GM18873 (cell line): ENCODE results near the gene GALNTL6.
"Not testable (repeated sequence)": the region's sequence is repeated elsewhere in the genome, so short reads cannot be mapped to it uniquely, and the experiment has no call there.

Experiments
- ATAC-seq: cut with Tn5 transposase; IDR thresholded peaks from one replicate; pipeline ENCODE4 v1.9.1; 2021; ENCODE audit warnings: mild to moderate bottlenecking, moderate library complexity, moderate number of reproducible peaks; ENCODE audit not compliant: unreplicated experiment, low FRiP score

GALNTL6 gene

DNA sequence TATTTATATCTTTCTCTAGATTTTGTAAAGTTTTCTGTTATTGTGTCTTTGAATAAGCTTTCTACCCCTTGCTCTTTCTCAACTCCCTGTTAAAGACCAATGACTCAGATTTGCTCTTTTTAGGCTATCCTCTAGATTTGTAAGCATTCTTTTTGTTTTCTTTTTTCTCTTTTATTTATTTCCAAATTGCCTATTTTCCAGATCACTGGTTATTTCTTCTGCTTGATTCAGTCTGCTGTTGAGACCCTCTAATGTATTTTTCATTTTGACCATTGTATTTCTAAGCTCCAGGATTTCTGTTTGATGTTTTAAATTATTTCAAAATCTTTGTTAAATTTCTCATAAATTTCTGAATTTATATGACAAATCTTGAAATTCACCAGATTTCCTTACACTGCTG is 892.8 kb downstream of the GALNTL6 start:
- no peak for ATAC-seq

DNA sequence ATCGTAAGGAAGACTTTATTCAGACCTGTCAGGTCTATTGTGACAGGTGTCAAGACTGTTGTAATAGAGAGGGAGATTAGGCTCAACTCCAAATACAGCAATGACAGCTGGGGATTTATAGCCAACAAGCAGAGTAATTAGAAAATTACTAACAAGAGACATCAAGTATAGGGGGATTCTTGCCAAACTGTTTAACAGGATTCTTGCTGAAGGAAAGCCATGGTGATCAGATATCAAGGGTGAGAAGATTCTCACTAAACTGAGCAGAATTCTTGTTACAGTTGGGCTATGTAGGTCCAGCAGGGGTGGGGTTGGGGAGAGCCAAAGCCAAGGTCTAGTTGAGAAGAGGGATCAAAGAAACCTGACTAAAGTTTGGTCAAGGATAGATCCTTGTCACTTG is 894.4 kb downstream of the GALNTL6 start:
- ATAC-seq = no peak

DNA sequence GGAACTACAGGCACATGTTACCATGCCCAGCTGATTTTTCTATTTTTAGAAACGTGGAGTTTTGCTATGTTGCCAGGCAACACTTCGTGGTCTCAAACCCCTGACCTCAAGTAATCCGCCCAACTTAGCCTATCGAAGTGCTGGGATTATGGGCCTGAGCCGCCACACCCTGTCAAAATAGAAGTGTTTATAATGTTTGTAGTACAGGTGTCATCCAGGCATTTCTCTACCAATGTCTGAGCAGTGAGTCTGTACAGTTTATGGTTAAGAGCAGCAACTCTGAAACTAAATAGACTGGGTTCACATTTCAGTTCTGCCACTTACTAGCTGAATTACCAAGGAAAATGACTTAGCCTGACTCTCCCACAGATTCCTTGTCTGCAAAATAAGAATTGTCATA is 895.0 kb downstream of the GALNTL6 start:
- ATAC-seq = no peak

DNA sequence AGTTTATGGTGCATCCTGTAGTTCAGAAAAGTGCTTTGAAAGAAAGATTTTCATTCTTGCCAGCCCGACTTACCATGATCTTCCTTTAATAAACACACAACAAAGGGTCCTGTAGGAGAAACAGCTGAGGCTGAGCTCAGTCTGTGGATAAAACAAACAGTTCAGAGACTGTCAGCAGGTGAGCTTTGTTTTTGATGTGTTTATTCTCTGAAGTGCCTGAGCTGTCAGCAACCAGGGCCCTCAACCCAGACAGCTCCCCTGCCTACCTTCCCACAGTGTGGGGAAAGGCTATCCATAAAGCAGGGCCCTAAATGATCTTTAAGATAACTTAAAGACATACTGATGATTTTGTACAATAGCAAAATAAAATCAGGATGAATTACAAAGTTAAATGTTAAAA is 896.2 kb downstream of the GALNTL6 start:
- no peak for ATAC-seq

DNA sequence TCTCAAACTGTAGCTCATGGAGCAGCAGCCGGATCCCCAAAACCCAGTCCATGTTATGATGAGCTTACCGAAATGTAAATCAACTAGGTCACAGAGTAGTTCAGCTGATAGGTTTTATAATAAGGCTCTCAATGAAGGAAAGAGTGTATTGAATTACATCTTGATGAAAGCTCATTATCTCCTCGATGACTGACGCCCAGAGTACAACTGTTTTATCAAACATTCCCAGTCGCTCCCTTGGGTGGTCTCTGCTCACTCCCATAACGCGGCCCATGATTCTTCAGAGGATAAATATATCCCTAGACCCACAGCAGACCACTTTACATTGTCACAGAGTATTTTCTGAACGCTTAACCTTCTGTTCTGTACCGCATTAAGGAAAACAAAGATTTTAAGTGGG is 903.1 kb downstream of the GALNTL6 start:
- no peak for ATAC-seq

DNA sequence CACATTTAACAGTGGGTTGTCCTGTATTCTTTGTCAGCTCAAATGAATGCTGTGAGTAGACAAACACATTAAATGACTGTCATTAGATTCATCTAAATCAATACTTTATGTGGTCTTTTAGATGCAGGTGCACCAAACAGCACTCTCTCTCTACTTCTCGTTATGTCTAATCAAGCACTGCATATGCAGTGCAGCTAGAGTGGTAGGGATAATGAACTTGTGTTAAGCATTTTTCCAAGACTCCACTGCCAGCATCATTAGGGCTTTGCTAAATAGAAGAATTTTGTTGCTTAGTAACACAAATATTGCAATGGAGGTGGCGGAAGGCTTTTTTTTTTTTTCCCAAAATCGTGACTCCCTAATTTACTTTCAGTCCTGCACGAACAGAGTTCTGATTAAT is 908.5 kb downstream of the GALNTL6 start:
- ATAC-seq = no peak

DNA sequence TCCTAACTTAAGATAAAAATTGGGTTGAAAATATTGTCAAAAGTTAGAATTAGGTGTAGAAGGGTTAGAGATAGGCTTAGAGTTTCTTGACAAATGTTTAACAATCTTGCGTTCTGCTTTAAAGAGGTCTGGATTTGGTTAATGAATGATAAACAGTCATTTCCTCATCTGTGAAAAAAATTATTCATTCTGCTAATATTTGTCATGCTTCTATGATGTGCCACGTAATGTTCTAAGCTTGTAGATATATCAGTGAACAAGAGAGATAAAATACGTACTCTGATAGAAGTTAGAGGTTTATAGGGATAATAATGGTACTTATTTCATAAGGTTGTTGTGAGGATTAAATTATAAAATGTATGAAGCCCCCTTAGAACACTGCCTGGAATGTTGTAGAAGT is 912.4 kb downstream of the GALNTL6 start:
- ATAC-seq = no peak

DNA sequence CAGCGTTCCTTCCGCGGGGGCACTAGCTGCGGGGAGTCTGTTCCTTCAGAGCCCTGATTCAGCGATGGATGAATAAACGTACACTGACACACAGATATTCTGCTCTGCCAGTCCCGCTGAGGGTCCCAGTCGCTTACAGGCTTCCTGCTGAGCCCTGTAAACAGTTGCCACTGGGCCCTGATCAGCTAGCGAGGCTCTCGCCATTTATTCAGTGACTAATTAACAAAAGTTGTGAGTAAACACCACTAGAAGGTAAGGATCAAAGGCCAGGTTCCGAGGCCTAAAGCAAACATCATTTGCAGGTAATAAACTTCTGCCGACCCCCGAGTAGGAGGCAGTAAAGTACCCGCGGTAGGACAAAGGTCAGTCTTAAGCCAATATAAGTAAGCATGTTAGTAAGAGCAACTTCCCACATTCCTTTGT is 912.8 kb downstream of the GALNTL6 start:
- ATAC-seq = no peak

DNA sequence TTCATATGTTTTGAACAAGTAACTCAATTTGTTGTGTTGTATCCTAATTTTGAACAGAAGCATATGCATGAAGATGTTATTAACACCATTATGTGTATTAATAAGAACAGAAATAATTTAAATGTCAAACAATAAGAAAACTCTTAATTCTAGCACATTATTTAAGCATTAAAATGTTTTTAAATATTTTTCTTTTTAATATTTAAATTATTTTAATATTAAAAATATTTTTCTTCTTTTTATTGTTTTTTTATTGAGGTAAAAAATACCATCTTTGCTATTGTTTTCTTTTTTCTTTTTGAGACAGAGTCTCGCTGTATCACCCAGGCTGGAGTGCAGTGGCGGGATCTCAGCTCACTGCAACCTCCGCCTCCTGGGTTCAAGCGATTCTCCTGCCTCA is 914.4 kb downstream of the GALNTL6 start:
- no peak for ATAC-seq

DNA sequence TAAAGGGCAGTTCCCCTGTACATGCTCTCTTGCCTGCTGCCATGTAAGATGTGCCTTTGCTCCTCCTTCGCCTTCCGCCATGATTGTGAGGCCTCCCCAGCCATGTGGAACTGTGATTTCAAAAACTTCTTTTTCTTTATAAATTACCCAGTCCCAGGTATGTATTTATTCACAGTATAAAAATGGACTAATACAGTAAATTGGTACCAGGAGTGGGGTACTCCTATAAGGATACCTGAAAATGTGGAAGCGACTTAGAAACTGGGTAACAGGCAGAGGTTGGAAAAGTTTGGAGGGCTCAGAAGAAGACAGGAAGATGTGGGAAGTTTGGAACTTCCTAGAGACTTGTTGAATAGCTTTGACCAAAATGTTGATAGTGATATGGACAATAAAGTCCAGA is 920.4 kb downstream of the GALNTL6 start:
- not testable (repeated sequence) for ATAC-seq

DNA sequence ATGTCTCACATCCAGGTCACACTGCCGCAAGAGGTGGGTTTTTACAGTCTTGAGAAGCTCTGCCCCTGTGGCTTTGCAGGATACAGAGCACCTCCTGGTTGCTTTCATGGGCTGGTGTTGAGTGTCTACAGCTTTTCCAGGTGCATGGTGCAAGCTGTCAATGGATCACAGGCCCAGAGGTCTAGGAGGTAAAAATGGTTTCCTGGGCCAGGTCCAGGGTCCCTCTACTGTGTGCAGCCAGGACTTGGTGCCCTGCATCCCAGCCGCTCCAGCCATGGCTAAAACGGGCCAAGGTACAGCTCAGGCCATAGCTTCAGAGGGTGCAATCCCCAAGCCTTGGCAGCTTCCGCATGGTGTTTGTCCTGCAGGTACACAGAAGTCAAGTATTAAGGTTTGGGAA is 921.4 kb downstream of the GALNTL6 start:
- no peak for ATAC-seq

DNA sequence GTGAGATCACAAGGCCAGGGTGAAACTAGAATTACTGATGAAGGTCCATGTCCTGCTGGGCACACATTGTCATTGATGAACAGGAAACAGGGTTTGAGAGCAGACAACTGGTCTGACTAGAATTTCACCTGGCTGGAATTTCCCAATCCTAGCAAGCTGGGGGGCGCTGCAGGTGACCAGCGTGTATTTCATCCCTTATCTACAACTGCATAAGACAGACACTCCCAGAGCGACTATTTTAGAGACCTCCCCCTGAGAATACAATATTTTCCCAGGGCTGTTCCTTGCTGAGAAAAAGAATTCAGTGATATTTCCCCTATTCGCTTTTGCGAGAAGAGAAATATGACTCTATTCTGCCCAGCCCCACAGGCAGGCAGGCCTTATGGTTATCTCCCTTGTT is 922.8 kb downstream of the GALNTL6 start:
- ATAC-seq = no peak

DNA sequence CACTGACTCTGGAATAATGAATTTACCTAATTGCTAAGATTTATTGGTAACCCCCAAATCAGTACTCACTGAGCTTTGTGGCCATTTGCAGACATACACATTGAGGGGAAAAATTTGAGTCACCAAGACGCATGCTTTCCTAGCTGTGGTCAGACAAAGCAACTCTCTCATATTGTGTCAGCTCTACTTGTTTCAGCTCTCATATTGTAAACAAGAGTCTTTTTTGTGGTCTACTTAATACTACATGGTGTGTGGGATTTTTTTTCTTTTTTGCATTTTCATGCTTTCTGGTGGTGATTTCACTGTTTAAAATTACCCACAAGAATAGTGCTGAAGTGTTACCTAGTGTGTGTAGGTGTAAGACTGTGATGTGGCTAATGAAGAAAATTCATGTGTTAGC is 927.2 kb downstream of the GALNTL6 start:
- peak; percentile 90 for ATAC-seq

DNA sequence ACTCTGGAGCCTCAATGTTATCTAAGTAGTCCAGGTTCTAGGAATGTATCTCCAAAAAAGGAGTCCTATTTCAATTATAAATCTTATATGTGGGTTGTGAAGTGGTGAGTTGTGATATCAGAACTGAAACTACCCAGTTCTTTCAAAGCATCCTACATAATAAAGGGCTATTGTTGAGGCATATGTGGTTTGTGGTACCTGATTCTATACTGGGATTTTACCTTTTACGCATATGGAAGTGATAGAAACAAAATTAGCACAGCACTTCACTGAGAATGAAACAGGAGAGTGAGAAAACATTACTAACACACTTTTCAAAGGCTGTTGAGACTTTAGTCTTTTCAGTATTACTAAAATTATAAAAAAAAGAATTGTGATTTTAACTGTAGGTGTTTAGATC is 937.7 kb downstream of the GALNTL6 start:
- ATAC-seq = peak; percentile 82

DNA sequence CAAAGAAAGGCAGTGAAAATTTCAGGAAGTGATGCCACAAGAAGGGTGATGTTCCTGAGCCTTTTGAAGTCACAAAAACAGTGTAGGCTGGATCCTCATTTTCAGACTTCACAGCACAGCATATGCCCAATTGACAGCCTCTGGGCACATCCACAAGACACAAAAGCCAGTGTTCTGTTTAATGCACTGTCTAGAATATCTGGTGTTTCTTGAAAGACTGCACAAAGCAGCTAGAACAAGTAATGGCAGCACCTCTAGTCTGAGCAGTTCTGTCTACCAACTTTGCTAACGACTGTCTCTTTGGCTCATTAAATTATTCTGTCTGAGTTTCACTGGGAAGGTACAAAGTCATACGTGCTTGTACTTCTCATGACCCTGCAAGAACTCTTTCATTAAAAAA is 938.3 kb downstream of the GALNTL6 start:
- ATAC-seq = no peak

DNA sequence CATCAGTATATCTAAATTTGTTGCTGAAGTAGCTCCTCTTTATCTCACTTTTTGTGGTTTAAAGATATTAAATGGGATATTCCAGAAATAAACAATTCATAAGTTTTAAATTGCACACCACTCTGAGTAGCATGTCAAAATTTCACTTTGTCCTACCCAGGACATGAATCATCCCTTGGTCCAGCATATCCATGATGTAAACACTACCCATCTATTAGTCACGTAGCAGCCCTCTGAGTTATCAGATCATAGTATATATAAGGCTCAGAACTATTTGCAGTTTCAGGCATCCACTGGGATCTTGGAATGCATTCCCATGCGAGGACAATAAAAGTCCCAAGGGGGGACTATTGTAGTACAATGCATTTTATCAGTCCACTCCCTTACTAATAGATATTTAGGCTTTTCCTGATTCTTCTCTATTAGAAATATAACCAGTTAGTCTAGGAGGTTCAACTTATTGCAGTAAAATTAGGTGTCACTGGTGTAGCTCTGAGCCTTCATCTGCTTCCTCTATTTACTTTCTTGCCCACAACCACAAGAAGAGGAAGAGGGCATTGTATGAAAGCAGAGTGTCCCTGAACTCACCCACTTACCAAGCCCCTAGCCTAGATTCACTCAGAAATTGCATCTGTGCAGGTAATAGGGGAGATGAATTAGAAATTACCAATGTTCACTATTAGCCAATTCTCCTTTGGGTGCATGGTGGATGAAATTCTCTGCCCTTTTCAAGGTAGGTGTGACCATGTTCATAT is 945.6 kb downstream of the GALNTL6 start:
- no peak for ATAC-seq

DNA sequence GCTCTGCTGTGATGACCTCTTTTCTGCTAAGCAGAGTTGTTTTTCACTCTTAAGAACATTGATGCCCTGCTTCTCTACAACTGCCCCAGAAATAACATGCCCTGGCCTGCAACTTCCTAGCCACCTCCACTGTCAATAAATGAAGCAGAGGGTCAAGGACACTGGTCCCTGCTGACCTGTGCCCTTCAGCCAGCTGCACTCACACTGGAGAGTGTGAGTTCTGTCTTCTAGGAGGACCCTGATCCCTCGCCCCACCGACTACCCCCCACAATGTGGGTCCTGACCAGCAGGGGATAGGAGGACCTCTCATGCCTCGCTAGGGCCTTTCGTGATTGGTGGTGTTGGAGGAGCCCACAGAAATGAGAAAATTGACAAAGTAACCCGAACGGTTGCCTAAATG is 947.3 kb downstream of the GALNTL6 start:
- no peak for ATAC-seq

DNA sequence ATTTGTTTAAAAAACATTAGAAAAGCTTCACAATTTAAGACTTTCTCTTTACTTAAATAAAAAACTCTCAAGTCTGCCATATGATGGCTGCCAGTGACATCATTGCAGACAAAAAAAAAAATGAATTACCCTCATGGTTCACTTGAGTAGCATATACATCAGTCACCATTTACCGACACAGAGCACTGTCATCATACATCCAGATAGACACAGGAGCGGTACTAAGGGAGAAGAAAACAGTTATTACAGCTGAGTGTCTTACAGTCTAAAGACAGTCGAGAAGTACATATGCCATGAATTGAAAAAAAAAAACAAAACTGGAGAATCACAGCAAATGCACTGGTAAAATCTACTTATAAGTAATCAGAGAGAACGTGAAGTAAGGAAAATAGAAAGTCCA is 949.7 kb downstream of the GALNTL6 start:
- ATAC-seq = no peak

DNA sequence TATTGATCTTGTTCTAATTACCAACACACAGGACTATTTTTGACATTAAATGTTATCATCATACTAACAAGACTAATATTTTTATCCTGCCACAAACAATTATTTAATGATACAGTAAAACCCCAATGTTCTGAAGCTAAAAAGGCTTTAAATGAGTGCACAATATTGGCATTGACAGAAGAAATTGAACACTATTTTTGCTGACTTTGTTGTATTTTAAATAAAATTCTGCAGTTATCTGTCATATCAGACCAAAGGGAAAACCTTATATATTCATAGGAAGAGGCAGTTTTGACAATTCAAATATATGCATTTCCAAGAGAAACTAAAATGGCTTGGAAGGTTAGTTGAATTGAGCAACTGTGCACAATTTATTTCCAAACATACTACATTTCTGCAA is 957.6 kb downstream of the GALNTL6 start:
- ATAC-seq = no peak

DNA sequence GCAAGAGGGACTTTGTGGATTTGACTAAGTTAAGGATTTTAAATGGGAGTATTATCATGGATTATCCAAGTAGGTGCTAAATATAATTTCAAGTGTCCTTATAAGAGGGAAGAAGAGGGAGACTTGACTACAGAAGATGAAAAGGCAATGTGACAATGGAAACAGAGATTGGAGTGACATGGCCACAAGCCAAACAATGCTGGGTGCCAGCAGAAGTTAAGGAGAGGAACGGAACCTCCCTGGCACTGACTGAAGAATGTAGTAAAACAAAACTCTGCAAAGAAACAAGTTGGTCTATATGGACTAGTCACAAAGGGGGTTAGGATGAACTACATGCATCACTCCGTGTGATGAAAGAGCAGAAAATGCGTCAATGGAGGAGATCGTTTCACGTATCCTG is 959.6 kb downstream of the GALNTL6 start:
- no peak for ATAC-seq

DNA sequence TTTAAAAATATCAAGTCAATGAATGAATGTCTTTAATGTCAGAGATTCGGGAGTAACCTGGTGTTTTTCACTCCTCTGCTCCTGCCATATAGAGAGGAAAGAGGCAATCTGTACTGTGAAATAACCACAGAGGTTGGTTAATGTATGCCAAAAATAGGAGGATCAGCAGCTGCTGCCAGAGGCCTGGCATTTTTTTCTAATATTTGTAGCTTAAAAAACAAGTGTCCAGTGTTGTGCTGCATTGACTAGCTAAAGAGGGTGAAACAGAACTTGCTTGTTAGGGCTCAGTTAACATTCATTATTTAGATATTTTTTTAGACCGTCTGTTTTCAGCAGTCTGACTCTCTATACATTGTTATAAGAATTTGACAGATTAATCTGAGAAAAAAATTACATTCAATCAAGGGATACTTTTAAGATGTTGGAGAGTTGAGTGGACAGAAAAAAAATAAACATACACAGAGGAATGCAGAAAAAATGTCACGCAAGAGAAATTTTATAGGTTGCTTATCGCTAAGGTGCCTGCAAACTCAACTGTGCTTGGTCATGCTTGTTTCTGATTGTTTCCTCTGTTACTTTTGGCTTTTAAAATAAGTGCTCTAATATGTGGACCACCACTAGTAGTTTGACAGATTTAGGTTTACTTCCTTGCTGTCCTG is 963.1 kb downstream of the GALNTL6 start:
- ATAC-seq = no peak

DNA sequence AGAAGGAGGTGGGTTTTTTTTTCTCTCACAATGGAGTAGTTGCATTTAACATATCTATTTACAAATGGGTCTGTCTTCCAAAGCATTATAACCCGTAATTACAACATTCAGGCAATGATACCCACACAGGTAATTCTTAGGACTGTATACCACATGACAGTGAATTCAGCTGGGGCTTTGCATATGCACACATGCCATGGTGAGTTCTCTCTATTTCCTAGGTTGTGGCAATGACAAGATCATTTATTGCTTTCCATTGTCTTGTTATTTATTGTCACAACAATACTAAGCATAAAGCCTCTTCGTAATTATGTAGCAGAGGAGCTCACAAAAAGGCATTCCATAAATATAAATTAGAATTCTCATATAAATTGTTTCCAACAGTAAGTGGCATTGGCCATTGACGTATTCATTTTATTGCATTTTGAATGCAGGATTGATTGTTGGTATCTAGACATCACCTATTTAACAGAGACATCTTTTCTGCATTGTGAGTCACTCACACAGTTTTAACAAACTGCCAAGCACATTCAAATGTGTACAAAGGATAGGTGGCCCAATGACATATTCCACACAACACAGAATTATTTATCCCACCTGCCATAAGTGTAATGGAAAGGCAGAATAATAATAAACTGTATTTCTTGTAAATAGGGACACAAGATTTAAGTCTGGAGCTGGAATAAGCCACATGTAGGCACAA is 964.7 kb downstream of the GALNTL6 start:
- no peak for ATAC-seq
